Neural progenitor cell (in vitro differentiated cells): ENCODE results near the gene FNDC11. TPM values are rescaled to one million over a fixed set of nuclear protein-coding genes. Genes with fewer than 3 reads are reported as not detected.
A peak's percentile ranks its signal among the peaks of the same experiment; 100 is the strongest.
"Not testable (repeated sequence)": the region's sequence is repeated elsewhere in the genome, so short reads cannot be mapped to it uniquely, and the experiment has no call there.

Source experiments
- DNase-seq: peaks from one replicate; pipeline ENCODE4 v3.0.0-alpha.2; 2016; ENCODE audit warnings: low spot score
- H2AFZ ChIP-seq: fragments of 200-600 bp; sonication (generic); replicated peaks from 2 replicates; pipeline ENCODE4 v1.6.1; 2016; ENCODE audit warnings: antibody characterized with exemption
- H3F3A ChIP-seq: fragments of 200-600 bp; sonication (generic); 2 replicates; pipeline ENCODE4 v1.6.1; 2016; ENCODE audit warnings: antibody characterized with exemption, low read depth
- H3K27ac ChIP-seq: fragments of 200-600 bp; sonication (generic); 2 replicates; pipeline ENCODE4 v1.5.1; 2016; ENCODE audit warnings: mild to moderate bottlenecking
- H3K27me3 ChIP-seq: fragments of 200-600 bp; sonication (generic); 2 replicates; pipeline ENCODE4 v1.6.1; 2016; ENCODE audit warnings: mild to moderate bottlenecking, moderate library complexity
- H3K36me3 ChIP-seq: fragments of 200-600 bp; sonication (generic); 2 replicates; pipeline ENCODE4 v1.5.1; 2016
- H3K4me1 ChIP-seq: fragments of 200-600 bp; sonication (generic); 2 replicates; pipeline ENCODE4 v1.6.1; 2016; ENCODE audit warnings: mixed run types
- H3K4me2 ChIP-seq: fragments of 200-600 bp; sonication (generic); 2 replicates; pipeline ENCODE4 v1.6.1; 2016
- H3K4me3 ChIP-seq: fragments of 200-600 bp; sonication (generic); 2 replicates; pipeline ENCODE4 v1.5.1; 2016
- H3K79me2 ChIP-seq: fragments of 200-600 bp; sonication (generic); 2 replicates; pipeline ENCODE4 v1.6.1; 2016; ENCODE audit warnings: low read depth
- H3K9ac ChIP-seq: fragments of 200-600 bp; sonication (generic); 2 replicates; pipeline ENCODE4 v1.6.1; 2016
- H3K9me3 ChIP-seq: fragments of 200-600 bp; sonication (generic); 2 replicates; pipeline ENCODE4 v1.5.1; 2016; ENCODE audit warnings: low read depth
- H4K20me1 ChIP-seq: fragments of 200-600 bp; sonication (generic); 2 replicates; pipeline ENCODE4 v1.6.1; 2016; ENCODE audit warnings: low read depth
- H3K27ac Mint-ChIP-seq: 3 replicates; pipeline ENCODE4 v1.8.0; 2021; ENCODE audit warnings: mixed read lengths
- H3K27me3 Mint-ChIP-seq: 2 replicates; pipeline ENCODE4 v1.8.0; 2022; ENCODE audit warnings: low read depth, mild to moderate bottlenecking, inconsistent platforms, moderate library complexity, mixed read lengths; ENCODE audit not compliant: insufficient read depth
- H3K36me3 Mint-ChIP-seq: 3 replicates; pipeline ENCODE4 v1.8.0; 2021; ENCODE audit warnings: mixed read lengths
- H3K4me1 Mint-ChIP-seq: 3 replicates; pipeline ENCODE4 v1.8.0; 2021; ENCODE audit warnings: mixed read lengths
- H3K4me3 Mint-ChIP-seq: 3 replicates; pipeline ENCODE4 v1.8.0; 2021; ENCODE audit warnings: mild to moderate bottlenecking, moderate library complexity, mixed read lengths
- H3K9me3 Mint-ChIP-seq: 3 replicates; pipeline ENCODE4 v1.8.0; 2020; ENCODE audit warnings: mixed read lengths
- CTCF ChIP-seq: fragments of 200-600 bp; sonication (generic); IDR thresholded peaks from 2 replicates; pipeline ENCODE4 v1.5.1; 2017; ENCODE audit warnings: antibody characterized with exemption, mild to moderate bottlenecking
- EZH2 ChIP-seq: fragments of 200-600 bp; sonication (generic); IDR thresholded peaks from 2 replicates; pipeline ENCODE4 v1.6.1; 2017; ENCODE audit warnings: antibody characterized with exemption, mild to moderate bottlenecking, moderate library complexity
- EZH2phosphoT487 ChIP-seq: fragments of 200-600 bp; sonication (generic); IDR thresholded peaks from 2 replicates; pipeline ENCODE4 v1.6.1; 2017; ENCODE audit warnings: antibody characterized with exemption
- total RNA-seq: library from RNA; depleted of rRNA; stranded (reverse); fragments of >200 nt; gene quantifications from 2 replicates; pipeline ENCODE4 v1.2.3, GENCODE V29; 2015; ENCODE audit warnings: low replicate concordance

Gene FNDC11
- total RNA-seq, 1 donor from 2014 or later: 0.39 TPM

GRCh38 chr20:63513207-63513606, 40.8 kb upstream of the FNDC11 start:
- Histone ChIP-seq H3K4me3 (no peak overlapping the region), H3K27me3 (peaks cover 28% of the 10 kb centered on the region), H3F3A (no peaks in the 10 kb centered on the region), H3K4me1 (no peaks in the 10 kb centered on the region), H3K36me3 (no peaks in the 10 kb centered on the region), H3K27ac (no peak overlapping the region), H3K9ac (no peak overlapping the region), H3K4me2 (no peak overlapping the region), H4K20me1 (peaks cover 2% of the 10 kb centered on the region), H3K79me2 (no peaks in the 10 kb centered on the region), H3K9me3 (no peaks in the 10 kb centered on the region), H2AFZ (no peak overlapping the region)
- DNase-seq: no peak
- Mint-ChIP-seq H3K4me1 (peaks cover 3% of the 10 kb centered on the region), H3K27ac (no peak overlapping the region), H3K4me3 (no peak overlapping the region), H3K9me3 (peaks cover 14% of the 10 kb centered on the region), H3K36me3 (no peaks in the 10 kb centered on the region), H3K27me3 (peaks cover 4% of the 10 kb centered on the region)
- TF ChIP-seq CTCF: no peak
- TF ChIP-seq EZH2phosphoT487: no peak
- TF ChIP-seq EZH2: no peak

GRCh38 chr20:63514520-63514919, 39.4 kb upstream of the FNDC11 start:
- peaks cover 41% of the 10 kb centered on the region for H3K27me3 ChIP-seq
- not testable (repeated sequence) for H3K9me3 Mint-ChIP-seq, H3K4me3 ChIP-seq, H3K27me3 Mint-ChIP-seq, H3K9ac ChIP-seq, H3K4me2 ChIP-seq, H3K4me1 ChIP-seq, DNase-seq, H3F3A ChIP-seq, H3K9me3 ChIP-seq, H3K79me2 ChIP-seq, H4K20me1 ChIP-seq, H3K36me3 Mint-ChIP-seq, H3K27ac Mint-ChIP-seq, H3K36me3 ChIP-seq, H3K27ac ChIP-seq, H3K4me1 Mint-ChIP-seq, H3K4me3 Mint-ChIP-seq, H2AFZ ChIP-seq

- Histone ChIP-seq H3K4me1 (peaks cover 18% of the 10 kb centered on the region), H3K36me3 (no peaks in the 10 kb centered on the region), H3K4me2 (no peak overlapping the region), H3K27ac (no peak overlapping the region), H3F3A (peaks cover 14% of the 10 kb centered on the region), H4K20me1 (peaks cover 24% of the 10 kb centered on the region), H3K27me3 (peaks cover 30% of the 10 kb centered on the region), H2AFZ (no peak overlapping the region), H3K4me3 (no peak overlapping the region), H3K9me3 (no peaks in the 10 kb centered on the region), H3K9ac (no peak overlapping the region), H3K79me2 (peaks cover 18% of the 10 kb centered on the region)
- Mint-ChIP-seq H3K4me1 (peaks cover 8% of the 10 kb centered on the region), H3K4me3 (peak overlapping the region; percentile 87), H3K27me3 (peaks cover 2% of the 10 kb centered on the region), H3K36me3 (peaks cover 4% of the 10 kb centered on the region), H3K27ac (peak overlapping the region; percentile 32), H3K9me3 (peaks cover 7% of the 10 kb centered on the region)
- TF ChIP-seq CTCF: no peak
- TF ChIP-seq EZH2: no peak
- no peak for TF ChIP-seq EZH2phosphoT487
- DNase-seq: peak; percentile 1
Observed at GRCh38 chr20:63517376-63518309, 36.3 kb upstream of the FNDC11 start.

- Histone ChIP-seq H3K4me3 (no peak overlapping the region), H3K4me2 (no peak overlapping the region), H3K27ac (no peak overlapping the region), H3K36me3 (no peaks in the 10 kb centered on the region), H3K27me3 (peaks cover 24% of the 10 kb centered on the region), H2AFZ (no peak overlapping the region), H3K9ac (no peak overlapping the region), H3F3A (peaks cover 14% of the 10 kb centered on the region), H3K4me1 (peaks cover 19% of the 10 kb centered on the region), H4K20me1 (peaks cover 30% of the 10 kb centered on the region), H3K9me3 (no peaks in the 10 kb centered on the region), H3K79me2 (peaks cover 23% of the 10 kb centered on the region)
- TF ChIP-seq EZH2 (no peak), CTCF (no peak), EZH2phosphoT487 (no peak)
- Mint-ChIP-seq H3K4me3 (peak overlapping the region; percentile 87), H3K4me1 (peaks cover 8% of the 10 kb centered on the region), H3K36me3 (peaks cover 6% of the 10 kb centered on the region), H3K9me3 (peaks cover 2% of the 10 kb centered on the region), H3K27ac (peak overlapping the region; percentile 32), H3K27me3 (peaks cover 2% of the 10 kb centered on the region)
- DNase-seq: peak; percentile 1
Observed at GRCh38 chr20:63518351-63518861, 35.6 kb upstream of the FNDC11 start.
